Vagina (tissue), 2 donors: ENCODE data around the gene SULT1C3. TPM values are rescaled to one million over a fixed set of nuclear protein-coding genes. Genes with fewer than 3 reads are reported as not detected.

ENCODE experiments used
- DNase-seq, 2 donors: peaks; one replicate each; pipeline ENCODE4 v3.0.0-alpha.2; 2017; ENCODE audit errors: extremely low spot score in 2 of 2
- H3K27ac ChIP-seq: fragments of 200-600 bp; sonication (generic); one replicate; pipeline ENCODE4 v1.5.1; 2019
- H3K27me3 ChIP-seq: fragments of 200-600 bp; sonication (generic); one replicate; pipeline ENCODE4 v1.5.1; 2019
- H3K36me3 ChIP-seq, 2 donors: fragments of 200-600 bp; sonication (generic); one replicate each; pipeline ENCODE4 v1.5.1; 2017 to 2019
- H3K4me1 ChIP-seq: fragments of 200-600 bp; sonication (generic); one replicate; pipeline ENCODE4 v1.5.1; 2019
- H3K4me3 ChIP-seq, 2 donors: fragments of 200-600 bp; sonication (generic); 1 replicate in 1 of 2; 2 replicates in 1 of 2; pipeline ENCODE4 v1.5.1; 2016 to 2019
- H3K9me3 ChIP-seq: fragments of 200-600 bp; sonication (generic); one replicate; pipeline ENCODE4 v1.5.1; 2019
- POLR2A ChIP-seq, 2 donors: fragments of 450-650 bp; IDR thresholded peaks; one replicate each; pipeline ENCODE4 v1.6.1; 2017; ENCODE audit warnings: antibody characterized with exemption in 2 of 2, mild to moderate bottlenecking in 2 of 2, moderate library complexity in 2 of 2
- POLR2AphosphoS5 ChIP-seq, 2 donors: sonication (generic); formaldehyde crosslinking; IDR thresholded peaks; one replicate each; pipeline ENCODE4 v1.9.0; 2017; ENCODE audit warnings: antibody characterized with exemption in 2 of 2, mild to moderate bottlenecking in 2 of 2, low read depth in 1 of 2; ENCODE audit not compliant: insufficient read depth in 1 of 2
- intact Hi-C: fragments of 100-400 bp; cut with DNase I; formaldehyde crosslinking; loops from one replicate; pipeline ENCODE4 v1.15.1; 2023
- total RNA-seq: library from RNA; depleted of rRNA; stranded (reverse); fragments of >200 nt; gene quantifications from one replicate; pipeline ENCODE4 v1.2.3, GENCODE V29; 2016
- TF ChIP-seq, protein P1 (sequence below), 3 experiments: fragments of 450-650 bp in 2 of 3; fragments of 200-600 bp in 1 of 3; sonication (generic) in 1 of 3; IDR thresholded peaks; one replicate each; pipeline ENCODE4 v1.5.1; 2017 to 2019; ENCODE audit warnings: antibody characterized with exemption in 3 of 3, mild to moderate bottlenecking in 2 of 3, moderate library complexity in 2 of 3

SULT1C3 gene
- total RNA-seq, 1 donor from 2014 or later = not detected

DNA sequence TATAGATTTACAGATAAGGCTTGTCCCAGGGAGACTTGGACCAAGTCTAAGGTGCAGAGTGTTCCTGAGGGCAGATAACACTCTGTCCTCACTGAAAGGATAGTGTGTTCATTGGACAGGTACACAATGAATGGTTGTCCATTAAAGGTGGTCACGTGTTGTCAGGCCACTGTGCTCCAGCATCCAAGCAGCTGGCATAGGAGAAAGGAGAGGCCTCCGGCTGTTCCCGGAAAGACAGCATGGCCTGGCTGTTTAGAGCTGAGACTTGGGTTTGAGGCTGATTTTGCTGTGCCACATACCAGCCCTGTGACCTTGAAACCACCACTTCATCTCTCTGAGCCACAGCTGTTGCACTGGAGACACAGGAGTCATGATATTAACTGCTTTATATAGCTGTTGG is 19.6 kb upstream of the SULT1C3 start:
- TF ChIP-seq, protein P1, sequence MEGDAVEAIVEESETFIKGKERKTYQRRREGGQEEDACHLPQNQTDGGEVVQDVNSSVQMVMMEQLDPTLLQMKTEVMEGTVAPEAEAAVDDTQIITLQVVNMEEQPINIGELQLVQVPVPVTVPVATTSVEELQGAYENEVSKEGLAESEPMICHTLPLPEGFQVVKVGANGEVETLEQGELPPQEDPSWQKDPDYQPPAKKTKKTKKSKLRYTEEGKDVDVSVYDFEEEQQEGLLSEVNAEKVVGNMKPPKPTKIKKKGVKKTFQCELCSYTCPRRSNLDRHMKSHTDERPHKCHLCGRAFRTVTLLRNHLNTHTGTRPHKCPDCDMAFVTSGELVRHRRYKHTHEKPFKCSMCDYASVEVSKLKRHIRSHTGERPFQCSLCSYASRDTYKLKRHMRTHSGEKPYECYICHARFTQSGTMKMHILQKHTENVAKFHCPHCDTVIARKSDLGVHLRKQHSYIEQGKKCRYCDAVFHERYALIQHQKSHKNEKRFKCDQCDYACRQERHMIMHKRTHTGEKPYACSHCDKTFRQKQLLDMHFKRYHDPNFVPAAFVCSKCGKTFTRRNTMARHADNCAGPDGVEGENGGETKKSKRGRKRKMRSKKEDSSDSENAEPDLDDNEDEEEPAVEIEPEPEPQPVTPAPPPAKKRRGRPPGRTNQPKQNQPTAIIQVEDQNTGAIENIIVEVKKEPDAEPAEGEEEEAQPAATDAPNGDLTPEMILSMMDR (IDR thresholded peaks at IDR 0.05) = no peak
- TF ChIP-seq POLR2AphosphoS5 (IDR thresholded peaks at IDR 0.05; ENCODE audit: insufficient read depth in 1 of 2, low read depth in 1 of 2) = no peak
- no peak for TF ChIP-seq POLR2A (IDR thresholded peaks at IDR 0.05)
- no peak for DNase-seq
- H3K27ac ChIP-seq = no peak overlapping the region
- intact Hi-C loops = no loop called here
- peaks cover 19% of the 10 kb centered on the region for H3K4me1 ChIP-seq
- no peaks in the 10 kb centered on the region for H3K36me3 ChIP-seq
- no peaks in the 10 kb centered on the region for H3K27me3 ChIP-seq
- H3K9me3 ChIP-seq = no peaks in the 10 kb centered on the region
- H3K4me3 ChIP-seq = no peak overlapping the region

DNA sequence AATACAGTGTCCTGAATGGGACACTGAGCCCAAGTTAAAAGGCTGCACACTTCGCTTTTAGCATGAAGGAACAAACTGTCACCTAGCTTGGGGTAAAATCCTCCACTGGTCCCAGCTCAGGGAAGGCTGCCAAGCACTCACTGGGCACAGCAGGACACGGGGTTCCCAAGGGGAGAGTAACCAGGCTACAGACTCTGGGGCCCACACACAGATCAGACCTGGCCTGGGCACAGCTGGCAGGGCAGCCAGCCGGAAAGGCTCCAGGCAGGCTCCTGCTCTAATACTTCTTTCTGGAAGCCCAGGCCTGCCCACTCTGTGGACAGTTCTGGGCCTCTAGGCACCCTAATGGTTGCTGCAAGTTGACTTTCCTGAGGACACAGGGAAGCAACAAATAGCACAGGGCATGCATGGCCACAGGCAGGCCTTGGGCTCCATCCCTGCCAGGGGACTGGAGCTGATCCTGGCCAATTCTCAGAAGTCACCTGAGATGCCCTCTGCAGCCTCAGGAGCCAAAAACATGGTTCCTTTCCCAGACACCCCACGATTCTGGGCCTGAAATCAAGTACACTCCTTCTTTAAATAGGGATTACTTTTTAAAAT is 18.7 kb upstream of the SULT1C3 start:
- peaks cover 10% of the 10 kb centered on the region for H3K4me1 ChIP-seq
- TF ChIP-seq POLR2A (IDR thresholded peaks at IDR 0.05) (no peak), POLR2AphosphoS5 (IDR thresholded peaks at IDR 0.05; ENCODE audit: insufficient read depth in 1 of 2, low read depth in 1 of 2) (no peak)
- TF ChIP-seq, protein P1 (IDR thresholded peaks at IDR 0.05) = no peak
- no peaks in the 10 kb centered on the region for H3K27me3 ChIP-seq
- DNase-seq = no peak
- H3K36me3 ChIP-seq = no peaks in the 10 kb centered on the region
- no peaks in the 10 kb centered on the region for H3K9me3 ChIP-seq
- H3K4me3 ChIP-seq = no peak overlapping the region
- intact Hi-C loops = no loop called here
- H3K27ac ChIP-seq = no peak overlapping the region

DNA sequence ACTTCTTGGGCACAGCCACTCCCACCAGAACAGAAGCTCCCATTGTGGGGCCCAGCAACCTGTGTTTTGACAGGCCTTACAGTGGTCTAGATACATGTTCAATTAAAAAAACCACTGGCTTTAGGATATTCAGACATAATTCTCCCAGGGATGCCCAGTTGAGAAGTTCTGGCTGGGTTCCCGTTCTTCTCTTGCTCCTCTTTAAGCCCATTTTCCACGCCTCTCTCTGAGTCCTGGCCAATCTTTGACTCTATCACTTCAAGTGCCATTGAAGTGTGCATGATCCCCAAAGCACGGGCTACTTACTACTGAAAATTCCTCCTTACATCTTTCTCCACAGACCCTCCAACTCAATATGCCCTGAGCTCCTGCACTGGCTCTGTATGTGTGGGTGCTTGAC is 17.5 kb upstream of the SULT1C3 start:
- no peak for DNase-seq

DNA sequence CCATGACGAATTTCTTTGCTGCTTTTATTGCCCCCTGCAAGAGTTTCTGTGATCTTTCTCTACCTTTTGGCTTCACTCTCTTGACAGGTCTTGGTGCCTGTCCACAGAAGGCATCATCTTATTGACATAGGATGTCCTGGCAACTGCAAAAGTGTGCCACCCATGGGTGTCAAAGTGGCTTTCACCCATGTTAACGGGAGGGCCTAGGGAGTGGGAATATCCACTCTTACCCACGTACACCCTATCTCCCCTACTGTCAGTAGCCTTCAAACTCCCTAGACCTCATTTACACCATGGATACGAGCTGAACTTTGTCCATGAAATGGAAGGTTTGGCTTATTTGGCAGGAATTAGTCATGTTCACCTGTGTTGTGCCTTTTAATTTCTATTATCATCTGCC is 16.2 kb upstream of the SULT1C3 start:
- TF ChIP-seq POLR2A (IDR thresholded peaks at IDR 0.05) = no peak
- TF ChIP-seq POLR2AphosphoS5 (IDR thresholded peaks at IDR 0.05; ENCODE audit: insufficient read depth in 1 of 2, low read depth in 1 of 2) = no peak
- TF ChIP-seq, protein P1 (IDR thresholded peaks at IDR 0.05) = no peak
- no peaks in the 10 kb centered on the region for H3K9me3 ChIP-seq
- no peaks in the 10 kb centered on the region for H3K27me3 ChIP-seq
- DNase-seq = no peak
- intact Hi-C loops = no loop called here
- peaks cover 9% of the 10 kb centered on the region for H3K4me1 ChIP-seq
- H3K27ac ChIP-seq = no peak overlapping the region
- H3K36me3 ChIP-seq = no peaks in the 10 kb centered on the region
- no peak overlapping the region for H3K4me3 ChIP-seq

More for the DNA sequence above, 17.5 kb upstream of the SULT1C3 start:
- peaks cover 9% of the 10 kb centered on the region for H3K4me1 ChIP-seq
- intact Hi-C loops = no loop called here
- no peaks in the 10 kb centered on the region for H3K27me3 ChIP-seq
- no peak overlapping the region for H3K27ac ChIP-seq
- no peaks in the 10 kb centered on the region for H3K9me3 ChIP-seq
- H3K36me3 ChIP-seq = no peaks in the 10 kb centered on the region
- no peak overlapping the region for H3K4me3 ChIP-seq
- TF ChIP-seq, protein P1 (IDR thresholded peaks at IDR 0.05) = no peak
- TF ChIP-seq POLR2A (IDR thresholded peaks at IDR 0.05) (no peak), POLR2AphosphoS5 (IDR thresholded peaks at IDR 0.05; ENCODE audit: insufficient read depth in 1 of 2, low read depth in 1 of 2) (no peak)

DNA sequence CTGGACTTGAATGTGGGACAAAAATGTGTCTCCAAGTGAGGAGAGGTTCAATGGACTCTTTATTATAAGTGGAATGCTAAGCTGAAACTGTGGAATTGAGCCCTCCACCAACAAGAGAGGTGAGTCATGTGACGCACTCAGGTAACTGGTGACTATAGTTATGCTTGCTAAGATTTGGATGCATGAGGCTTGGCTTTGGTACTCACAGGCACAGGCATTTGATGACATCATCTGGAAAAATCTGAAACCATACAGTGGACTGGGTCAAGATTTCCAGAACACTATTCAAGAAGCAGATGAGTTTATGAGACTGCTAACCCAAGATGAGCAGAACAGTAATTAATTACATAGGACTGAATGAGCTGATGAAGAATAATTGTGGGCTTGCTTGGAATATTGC is 15.7 kb upstream of the SULT1C3 start:
- intact Hi-C loops = no loop called here
- Histone ChIP-seq H3K9me3 (no peaks in the 10 kb centered on the region), H3K4me1 (peaks cover 9% of the 10 kb centered on the region), H3K4me3 (no peak overlapping the region), H3K27ac (no peak overlapping the region), H3K27me3 (no peaks in the 10 kb centered on the region), H3K36me3 (no peaks in the 10 kb centered on the region)
- DNase-seq = no peak
- no peak for TF ChIP-seq POLR2AphosphoS5 (IDR thresholded peaks at IDR 0.05; ENCODE audit: insufficient read depth in 1 of 2, low read depth in 1 of 2)
- TF ChIP-seq POLR2A (IDR thresholded peaks at IDR 0.05) = no peak
- TF ChIP-seq, protein P1 (IDR thresholded peaks at IDR 0.05) = no peak
